GM18873 (cell line): ENCODE results near the gene ZNF444.
A peak's percentile ranks its signal among the peaks of the same experiment; 100 is the strongest.
"Not testable (repeated sequence)": the region's sequence is repeated elsewhere in the genome, so short reads cannot be mapped to it uniquely, and the experiment has no call there.

Experiments
- ATAC-seq: cut with Tn5 transposase; IDR thresholded peaks from one replicate; pipeline ENCODE4 v1.9.1; 2021; ENCODE audit warnings: mild to moderate bottlenecking, moderate library complexity, moderate number of reproducible peaks; ENCODE audit not compliant: unreplicated experiment, low FRiP score

ZNF444 gene

GRCh38 chr19:56140583-56141416, at the start of gene ZNF444:
ZNF444 (plus strand) TSS chr19:56141287; CDS start chr19:56146912, 5,625 bp downstream.
- peak; percentile 87 for ATAC-seq

- ATAC-seq, result no peak
These were observed 49.1 kb upstream of the ZNF444 start for GRCh38 chr19:56091751-56092546.

- no peak for ATAC-seq
These were observed 48.1 kb upstream of the ZNF444 start for GRCh38 chr19:56092685-56093631.

GRCh38 chr19:56094449-56094848, 46.6 kb upstream of the ZNF444 start:
- ATAC-seq, result no peak

- no peak for ATAC-seq
These were observed 44.4 kb upstream of the ZNF444 start for GRCh38 chr19:56096665-56097064.

GRCh38 chr19:56097306-56097705, 43.8 kb upstream of the ZNF444 start:
- ATAC-seq, result no peak

GRCh38 chr19:56097776-56098175, 43.3 kb upstream of the ZNF444 start:
- no peak for ATAC-seq

- ATAC-seq, result not testable (repeated sequence)
These were observed 42.9 kb upstream of the ZNF444 start for GRCh38 chr19:56098237-56098636.

GRCh38 chr19:56098731-56099568, 42.1 kb upstream of the ZNF444 start:
- ATAC-seq, result no peak

GRCh38 chr19:56099638-56100539, 41.2 kb upstream of the ZNF444 start:
- ATAC-seq, result no peak

GRCh38 chr19:56101095-56101494, 40.0 kb upstream of the ZNF444 start:
- ATAC-seq, result no peak

- ATAC-seq, result no peak
These were observed 39.1 kb upstream of the ZNF444 start for GRCh38 chr19:56101746-56102535.

- ATAC-seq, result no peak
These were observed 38.0 kb upstream of the ZNF444 start for GRCh38 chr19:56103027-56103614.

GRCh38 chr19:56104423-56104822, 36.7 kb upstream of the ZNF444 start:
- ATAC-seq, result no peak

- no peak for ATAC-seq
These were observed 35.9 kb upstream of the ZNF444 start for GRCh38 chr19:56105090-56105701.

GRCh38 chr19:56105831-56106396, 35.2 kb upstream of the ZNF444 start:
- not testable (repeated sequence) for ATAC-seq

- ATAC-seq, result no peak
These were observed 34.7 kb upstream of the ZNF444 start for GRCh38 chr19:56106397-56106849.
